Ishikawa (cell line): ENCODE data around the gene AP3D1.

Experiments used
- CEBPB ChIP-seq: IDR thresholded peaks from 2 replicates; pipeline ENCODE4 v1.6.1; 2012
- CREB1 ChIP-seq: IDR thresholded peaks from 2 replicates; pipeline ENCODE4 v1.6.1; 2012; ENCODE audit warnings: low read depth
- EGR1 ChIP-seq: IDR thresholded peaks from 2 replicates; pipeline ENCODE4 v1.6.1; 2012
- EP300 ChIP-seq: IDR thresholded peaks from 2 replicates; pipeline ENCODE4 v1.6.1; 2012; ENCODE audit warnings: borderline replicate concordance
- FOXM1 ChIP-seq: IDR thresholded peaks from 2 replicates; pipeline ENCODE4 v1.6.1; 2012; ENCODE audit warnings: low read depth, borderline replicate concordance
- NFIC ChIP-seq: IDR thresholded peaks from 2 replicates; pipeline ENCODE4 v1.6.1; 2012
- RAD21 ChIP-seq: IDR thresholded peaks from 2 replicates; pipeline ENCODE4 v1.6.1; 2012; ENCODE audit warnings: low read depth
- TAF1 ChIP-seq: IDR thresholded peaks from 2 replicates; pipeline ENCODE4 v1.6.1; 2012; ENCODE audit warnings: low read depth, mild to moderate bottlenecking
- TCF12 ChIP-seq: IDR thresholded peaks from 2 replicates; pipeline ENCODE4 v1.6.1; 2012; ENCODE audit warnings: low read depth
- TEAD4 ChIP-seq: IDR thresholded peaks from 2 replicates; pipeline ENCODE4 v1.6.1; 2012
- YY1 ChIP-seq: IDR thresholded peaks from 2 replicates; pipeline ENCODE4 v1.6.1; 2012; ENCODE audit warnings: low read depth
- ZBTB7A ChIP-seq: IDR thresholded peaks from 2 replicates; pipeline ENCODE4 v1.6.1; 2012; ENCODE audit warnings: low read depth
- TF ChIP-seq, protein P1 (sequence below): IDR thresholded peaks from 2 replicates; pipeline ENCODE4 v1.6.1; 2012; ENCODE audit warnings: low read depth, mild to moderate bottlenecking
- TF ChIP-seq, protein P2 (sequence below): IDR thresholded peaks from 2 replicates; pipeline ENCODE4 v1.6.1; 2012
- TF ChIP-seq, protein P3 (sequence below): IDR thresholded peaks from 2 replicates; pipeline ENCODE4 v1.6.1; 2012

The AP3D1 gene

DNA sequence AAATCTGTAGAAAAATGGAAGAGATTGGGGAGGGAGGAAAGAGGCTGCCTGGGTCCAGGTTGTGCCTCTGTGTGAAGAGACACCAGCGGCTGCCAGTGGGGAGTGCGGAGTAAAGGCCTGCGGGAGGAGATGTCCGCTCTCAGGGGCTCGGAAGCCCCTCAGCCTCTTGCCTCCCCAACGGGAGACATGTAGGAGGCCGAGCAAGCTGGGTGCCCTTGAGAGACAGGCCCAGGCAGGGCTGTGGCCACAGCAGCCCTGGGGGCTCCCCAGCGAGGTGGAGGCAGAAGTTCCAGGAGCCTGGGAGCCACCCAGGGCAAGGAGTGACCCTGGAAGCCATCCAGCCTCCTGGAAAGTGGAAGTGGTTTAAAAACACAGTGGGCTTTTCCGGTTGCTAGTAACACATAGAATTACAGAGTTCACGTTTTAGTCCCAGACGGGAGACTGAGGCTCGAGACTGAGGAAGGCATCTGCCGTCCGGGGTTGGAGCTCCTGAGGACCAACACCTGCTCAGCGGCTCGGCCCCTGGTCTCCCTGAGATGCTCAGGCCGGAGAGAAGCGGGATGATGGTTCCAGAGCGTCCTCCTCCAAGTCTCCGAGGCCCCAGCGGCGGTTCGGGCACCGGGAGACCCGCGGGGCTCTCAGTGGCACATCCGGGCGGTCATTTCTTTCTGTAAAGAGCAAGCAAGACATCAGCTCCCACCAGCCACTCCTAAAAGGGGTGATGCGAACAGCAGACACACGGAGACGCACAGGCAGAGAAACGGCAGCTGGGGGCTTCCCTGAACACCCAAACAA, 78.4 kb downstream of the AP3D1 start:
- TF ChIP-seq TEAD4, result no peak
- no peak for TF ChIP-seq CREB1
- no peak for TF ChIP-seq TCF12

DNA sequence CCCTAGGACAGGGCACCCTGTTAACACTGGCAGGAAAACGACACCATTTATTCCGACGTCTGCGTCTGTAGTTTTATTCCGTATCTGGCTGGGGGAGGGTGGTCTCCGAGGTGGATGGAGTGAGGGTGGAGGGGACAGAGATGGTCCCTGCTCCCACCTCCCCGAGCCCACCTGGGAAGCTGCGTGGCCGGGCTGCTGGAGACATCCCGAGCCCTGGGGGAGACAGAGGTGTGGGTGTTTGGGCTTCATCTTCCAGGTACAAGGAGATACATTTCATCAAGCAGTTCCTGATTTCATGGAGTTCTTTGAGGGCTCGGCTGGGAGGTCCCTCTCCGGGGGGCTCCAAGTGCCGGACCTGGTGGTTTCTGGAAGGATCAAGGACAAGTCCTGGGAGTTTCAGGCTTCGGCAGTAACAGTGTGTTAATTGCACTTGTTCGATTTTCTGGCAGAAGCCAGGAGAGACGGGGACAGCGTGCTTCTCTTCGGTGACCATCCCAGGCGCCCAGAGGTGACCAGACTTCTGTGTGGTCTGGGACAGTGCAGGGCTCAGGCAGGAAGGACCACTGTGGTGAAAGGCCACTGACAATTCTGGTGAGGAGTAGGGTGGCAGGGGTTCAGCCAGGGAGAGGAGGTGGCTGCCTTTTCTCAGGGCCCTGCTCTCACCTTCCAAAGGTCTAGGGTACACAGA, 80.2 kb downstream of the AP3D1 start:
- no peak for TF ChIP-seq EGR1
- TF ChIP-seq, protein P1, sequence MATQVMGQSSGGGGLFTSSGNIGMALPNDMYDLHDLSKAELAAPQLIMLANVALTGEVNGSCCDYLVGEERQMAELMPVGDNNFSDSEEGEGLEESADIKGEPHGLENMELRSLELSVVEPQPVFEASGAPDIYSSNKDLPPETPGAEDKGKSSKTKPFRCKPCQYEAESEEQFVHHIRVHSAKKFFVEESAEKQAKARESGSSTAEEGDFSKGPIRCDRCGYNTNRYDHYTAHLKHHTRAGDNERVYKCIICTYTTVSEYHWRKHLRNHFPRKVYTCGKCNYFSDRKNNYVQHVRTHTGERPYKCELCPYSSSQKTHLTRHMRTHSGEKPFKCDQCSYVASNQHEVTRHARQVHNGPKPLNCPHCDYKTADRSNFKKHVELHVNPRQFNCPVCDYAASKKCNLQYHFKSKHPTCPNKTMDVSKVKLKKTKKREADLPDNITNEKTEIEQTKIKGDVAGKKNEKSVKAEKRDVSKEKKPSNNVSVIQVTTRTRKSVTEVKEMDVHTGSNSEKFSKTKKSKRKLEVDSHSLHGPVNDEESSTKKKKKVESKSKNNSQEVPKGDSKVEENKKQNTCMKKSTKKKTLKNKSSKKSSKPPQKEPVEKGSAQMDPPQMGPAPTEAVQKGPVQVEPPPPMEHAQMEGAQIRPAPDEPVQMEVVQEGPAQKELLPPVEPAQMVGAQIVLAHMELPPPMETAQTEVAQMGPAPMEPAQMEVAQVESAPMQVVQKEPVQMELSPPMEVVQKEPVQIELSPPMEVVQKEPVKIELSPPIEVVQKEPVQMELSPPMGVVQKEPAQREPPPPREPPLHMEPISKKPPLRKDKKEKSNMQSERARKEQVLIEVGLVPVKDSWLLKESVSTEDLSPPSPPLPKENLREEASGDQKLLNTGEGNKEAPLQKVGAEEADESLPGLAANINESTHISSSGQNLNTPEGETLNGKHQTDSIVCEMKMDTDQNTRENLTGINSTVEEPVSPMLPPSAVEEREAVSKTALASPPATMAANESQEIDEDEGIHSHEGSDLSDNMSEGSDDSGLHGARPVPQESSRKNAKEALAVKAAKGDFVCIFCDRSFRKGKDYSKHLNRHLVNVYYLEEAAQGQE, result no peak
- TF ChIP-seq CEBPB, result no peak
- TF ChIP-seq CREB1, result no peak
- TF ChIP-seq YY1, result no peak
- TF ChIP-seq NFIC, result no peak
- no peak for TF ChIP-seq FOXM1
- no peak for TF ChIP-seq RAD21
- TF ChIP-seq, protein P2, sequence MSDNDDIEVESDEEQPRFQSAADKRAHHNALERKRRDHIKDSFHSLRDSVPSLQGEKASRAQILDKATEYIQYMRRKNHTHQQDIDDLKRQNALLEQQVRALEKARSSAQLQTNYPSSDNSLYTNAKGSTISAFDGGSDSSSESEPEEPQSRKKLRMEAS, result no peak
- no peak for TF ChIP-seq EP300
- no peak for TF ChIP-seq ZBTB7A
- TF ChIP-seq TEAD4, result no peak
- TF ChIP-seq TAF1, result no peak
- TF ChIP-seq TCF12, result no peak
- TF ChIP-seq, protein P3, sequence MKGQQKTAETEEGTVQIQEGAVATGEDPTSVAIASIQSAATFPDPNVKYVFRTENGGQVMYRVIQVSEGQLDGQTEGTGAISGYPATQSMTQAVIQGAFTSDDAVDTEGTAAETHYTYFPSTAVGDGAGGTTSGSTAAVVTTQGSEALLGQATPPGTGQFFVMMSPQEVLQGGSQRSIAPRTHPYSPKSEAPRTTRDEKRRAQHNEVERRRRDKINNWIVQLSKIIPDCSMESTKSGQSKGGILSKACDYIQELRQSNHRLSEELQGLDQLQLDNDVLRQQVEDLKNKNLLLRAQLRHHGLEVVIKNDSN, result no peak

DNA sequence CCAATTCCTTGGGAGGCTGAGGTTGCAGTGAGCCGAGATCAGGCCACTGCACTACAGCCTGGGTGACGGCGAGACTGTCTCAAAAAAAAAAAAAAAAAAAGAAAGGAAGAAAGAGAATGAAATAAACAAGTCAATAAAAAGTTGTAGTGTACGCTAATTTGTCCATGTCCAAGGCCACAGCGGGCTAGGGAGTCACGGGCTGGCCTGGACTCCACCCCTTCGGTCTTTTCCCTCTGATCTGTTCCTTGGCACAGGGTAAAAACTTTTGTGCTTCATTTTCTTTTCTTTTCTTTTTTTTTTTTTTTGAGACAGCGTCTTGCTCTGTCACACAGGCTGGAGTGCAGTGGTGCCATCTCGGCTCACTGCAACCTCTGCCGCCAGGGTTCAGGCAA, 80.9 kb downstream of the AP3D1 start:
- TF ChIP-seq, protein P1, result no peak

DNA sequence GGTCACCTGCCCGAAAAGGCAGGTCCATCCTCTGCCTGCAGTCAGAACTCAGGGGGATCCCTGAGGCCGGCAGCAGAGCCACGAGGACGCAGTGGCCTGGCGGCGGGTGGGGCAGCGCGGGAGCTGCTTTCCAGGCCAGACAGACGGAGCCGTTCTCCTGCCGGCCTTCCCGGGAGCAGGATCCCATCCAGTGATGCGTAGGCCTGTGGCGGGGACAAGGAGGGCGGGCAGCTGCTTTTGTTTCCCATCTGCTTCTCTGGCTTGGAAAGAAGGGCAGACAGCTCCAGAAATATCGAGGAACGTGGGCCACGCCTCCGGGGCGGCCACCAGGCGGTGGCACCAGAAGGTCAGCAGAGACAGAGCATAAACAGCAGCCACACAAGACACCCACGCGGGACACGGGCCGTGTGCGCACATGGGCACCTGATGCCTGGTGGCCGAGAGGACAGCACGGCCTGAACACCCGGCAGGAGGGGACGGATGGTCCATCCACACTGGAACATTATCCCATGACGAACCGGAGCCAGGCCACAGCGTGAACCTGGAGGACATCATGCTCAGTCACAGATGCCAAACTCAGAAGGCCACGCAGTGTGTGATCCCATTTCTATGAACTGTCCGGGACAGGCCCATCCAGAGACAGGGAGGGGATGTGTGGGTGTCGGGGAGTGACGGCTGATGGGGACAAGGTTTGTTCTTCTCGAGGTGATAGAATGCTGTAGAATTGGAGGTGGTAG, 86.4 kb downstream of the AP3D1 start:
- TF ChIP-seq RAD21, result no peak
- no peak for TF ChIP-seq EGR1
- TF ChIP-seq, protein P2, result no peak
- TF ChIP-seq CREB1, result no peak
- no peak for TF ChIP-seq NFIC
- no peak for TF ChIP-seq FOXM1
- TF ChIP-seq, protein P1, result no peak
- TF ChIP-seq EP300, result no peak
- no peak for TF ChIP-seq TEAD4
- TF ChIP-seq ZBTB7A, result no peak
- no peak for TF ChIP-seq CEBPB
- no peak for TF ChIP-seq TCF12
- TF ChIP-seq TAF1, result no peak
- TF ChIP-seq, protein P3, result no peak
- TF ChIP-seq YY1, result no peak
